Inflammatory macrophage treated with lipopolysaccharide for 4 hours (primary cell): ENCODE data around the gene HIRIP3.
"Not testable (repeated sequence)": the region's sequence is repeated elsewhere in the genome, so short reads cannot be mapped to it uniquely, and the experiment has no call there.

Source experiments
- DNase-seq: peaks from one replicate; pipeline ENCODE4 v3.0.0-alpha.2; 2020

Gene HIRIP3

GRCh38 chr16:29995324-29995910 is at the start of gene HIRIP3:
HIRIP3 (minus strand) TSS chr16:29995617; CDS start chr16:29995605, 12 bp downstream.
- peak; percentile 89 for DNase-seq

DNA sequence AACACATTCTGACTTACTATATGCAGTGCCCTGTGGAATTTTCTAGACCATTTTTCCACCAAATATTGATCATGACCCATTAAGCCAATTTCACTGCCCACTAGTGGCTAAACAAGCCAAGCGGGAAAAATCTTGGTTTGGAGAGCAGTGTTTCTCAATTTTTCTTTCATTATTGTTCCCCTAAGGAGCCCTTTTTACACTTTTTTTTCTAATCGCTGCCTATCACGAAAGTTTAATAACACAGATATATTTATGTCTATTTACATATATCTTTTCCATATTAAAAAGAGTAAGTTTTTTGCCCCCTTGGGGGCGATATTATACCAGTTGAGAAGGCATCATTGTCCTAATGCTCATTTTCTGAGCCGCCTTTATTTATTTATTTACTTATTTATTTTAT is 46.4 kb upstream of the HIRIP3 start:
- peak; percentile 47 for DNase-seq

- DNase-seq = not testable (repeated sequence)
These were observed 45.3 kb upstream of the HIRIP3 start for GRCh38 chr16:30040690-30041089.

- peak; percentile 45 for DNase-seq
These were observed 44.8 kb upstream of the HIRIP3 start for GRCh38 chr16:30040221-30040620.

DNA sequence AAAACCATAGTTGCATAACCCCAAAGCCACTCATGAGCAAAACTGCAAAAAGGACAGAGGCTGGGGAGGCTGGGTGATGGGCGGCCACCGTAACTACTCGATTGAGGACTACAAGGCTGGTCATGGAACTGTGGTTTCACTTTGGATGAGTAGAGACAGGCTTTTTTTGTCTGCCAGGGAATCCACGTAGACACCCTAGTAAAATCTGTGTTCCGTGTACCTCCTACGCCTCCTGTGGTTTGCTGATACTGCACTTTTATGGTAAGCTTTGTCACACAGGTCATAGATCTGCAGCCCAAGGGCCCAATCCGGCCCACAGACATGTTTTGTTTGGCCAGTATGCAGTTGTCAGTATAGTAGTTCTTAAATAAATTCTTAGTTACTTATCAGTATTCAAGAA is 37.9 kb upstream of the HIRIP3 start:
- DNase-seq = no peak

DNA sequence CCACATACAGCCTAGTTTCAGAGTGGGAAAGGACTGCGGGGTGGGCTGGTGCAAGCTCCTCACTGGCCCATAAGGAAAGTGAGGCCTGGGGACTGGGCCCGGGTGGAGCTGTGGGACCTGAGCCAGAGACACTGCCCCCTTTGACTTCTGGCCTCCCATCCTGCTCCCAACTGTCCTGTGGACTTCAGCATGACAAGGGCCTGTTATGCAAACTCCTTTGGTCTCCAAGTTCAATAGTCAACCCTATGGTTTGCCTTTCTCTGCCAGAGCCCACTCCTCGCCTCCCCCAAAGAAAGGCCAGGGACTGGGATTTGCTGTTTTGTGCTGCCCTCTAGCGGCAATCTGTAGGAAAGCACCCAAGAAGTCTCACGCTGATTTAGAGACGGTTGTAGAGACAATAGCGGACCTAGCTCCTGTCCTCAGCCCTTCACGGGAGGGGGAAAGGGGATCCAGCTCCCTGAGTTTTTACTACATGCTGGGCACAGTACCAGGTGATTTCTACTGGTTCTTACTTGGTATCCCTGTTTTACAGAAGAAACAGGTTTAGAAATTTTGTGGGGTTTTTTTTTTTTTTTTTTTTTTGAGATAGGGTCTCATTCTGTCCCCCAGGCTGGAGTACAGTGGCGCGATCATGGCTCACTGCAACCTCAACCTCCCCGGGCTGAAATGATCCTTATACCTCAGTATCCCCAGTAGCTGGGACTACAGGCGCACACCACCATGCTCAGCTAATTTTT is 36.8 kb upstream of the HIRIP3 start:
- DNase-seq = peak; percentile 64

DNA sequence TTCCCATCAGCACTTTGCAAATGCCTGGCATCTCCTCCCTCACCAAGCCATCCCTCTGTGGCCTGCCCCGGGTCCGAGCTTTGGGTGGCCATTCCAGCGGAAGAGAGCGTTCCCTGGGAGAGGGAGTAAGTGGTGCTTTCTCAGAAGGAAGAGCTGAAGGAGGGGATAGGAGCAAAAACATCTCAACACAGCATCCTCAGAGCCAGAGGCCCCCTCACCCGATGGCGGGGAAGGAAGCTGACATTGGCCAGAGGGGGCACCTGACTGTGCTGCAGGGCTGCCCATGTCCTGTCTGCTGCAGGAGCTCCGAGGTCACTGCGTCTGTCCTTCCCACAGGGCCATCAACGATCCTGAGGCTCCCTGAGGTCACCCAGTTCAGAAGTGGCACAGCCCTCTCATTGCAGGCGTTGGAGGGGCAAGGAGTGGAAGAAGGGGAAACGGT is 36.1 kb upstream of the HIRIP3 start:
- DNase-seq = no peak

GRCh38 chr16:30030841-30031413 is 35.5 kb upstream of the HIRIP3 start, which contains the start of gene TLCD3B:
TLCD3B (minus strand) TSS chr16:30031271; CDS start chr16:30030527, 744 bp downstream.
- no peak for DNase-seq

GRCh38 chr16:30030011-30030685 is 34.7 kb upstream of the HIRIP3 start:
- no peak for DNase-seq

- DNase-seq = no peak
These were observed 33.1 kb upstream of the HIRIP3 start for GRCh38 chr16:30028438-30029076.

DNA sequence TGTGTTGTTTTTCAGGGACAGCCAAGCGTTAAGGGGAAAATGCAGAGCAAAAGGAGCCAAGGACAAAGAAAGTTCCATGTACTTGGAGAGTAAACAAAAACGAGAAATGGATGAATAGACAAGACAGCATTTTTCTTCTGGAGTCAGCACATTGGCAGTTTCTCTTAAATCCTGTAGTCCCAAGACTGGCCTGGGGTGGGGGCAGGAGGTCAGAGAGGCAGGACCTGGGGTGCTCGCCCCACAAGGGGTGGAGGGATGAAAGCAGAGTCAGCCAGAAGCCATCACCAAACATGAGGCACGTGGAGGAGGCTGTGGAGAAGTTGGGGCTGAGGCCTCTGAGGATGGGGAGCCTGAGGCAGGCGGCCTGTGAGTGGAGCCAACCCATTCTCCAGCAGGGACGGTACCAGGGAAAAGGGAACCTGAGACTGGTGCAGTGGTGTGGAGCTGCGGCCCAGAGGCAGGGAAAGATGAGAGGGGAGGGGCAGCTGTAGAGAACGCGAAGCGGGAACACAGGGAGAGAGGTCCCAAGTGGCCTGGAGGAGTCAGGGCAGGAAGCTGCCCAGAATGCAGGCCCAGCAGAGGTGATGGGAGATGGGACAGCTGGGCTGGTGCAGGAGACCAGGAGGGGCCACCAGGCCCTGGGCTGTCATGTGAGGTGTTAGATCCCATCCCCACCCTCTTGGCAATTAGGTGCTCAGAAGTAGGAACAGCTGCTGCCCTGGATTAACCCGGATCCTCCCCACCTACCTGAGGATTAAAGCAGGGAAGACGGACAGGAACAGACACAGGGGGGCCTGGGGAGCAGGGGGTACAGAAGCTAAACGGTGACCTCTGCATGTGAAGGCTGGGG is 32.4 kb upstream of the HIRIP3 start:
- no peak for DNase-seq

DNA sequence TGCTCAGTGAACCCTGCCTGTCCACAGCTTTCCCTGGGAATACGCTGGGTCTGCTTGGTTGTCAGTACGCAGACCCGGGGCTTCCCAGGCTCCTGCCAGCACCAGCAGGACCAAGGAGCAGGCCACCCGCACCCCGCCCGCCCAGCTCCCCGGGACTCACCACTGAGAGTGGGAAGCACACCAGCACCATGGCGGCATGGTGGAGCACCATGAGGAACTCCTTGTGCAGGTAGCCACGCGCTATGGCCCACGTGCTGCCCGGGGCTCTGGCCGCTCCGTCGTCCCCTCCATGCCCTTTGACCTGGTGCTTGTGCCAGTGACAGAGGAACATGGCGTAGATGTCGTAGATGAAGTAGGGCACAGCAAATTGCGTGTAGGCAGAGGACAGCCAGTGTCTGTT is 31.0 kb upstream of the HIRIP3 start:
- DNase-seq = no peak

- DNase-seq = no peak
These were observed 30.2 kb upstream of the HIRIP3 start for GRCh38 chr16:30025574-30025973.

DNA sequence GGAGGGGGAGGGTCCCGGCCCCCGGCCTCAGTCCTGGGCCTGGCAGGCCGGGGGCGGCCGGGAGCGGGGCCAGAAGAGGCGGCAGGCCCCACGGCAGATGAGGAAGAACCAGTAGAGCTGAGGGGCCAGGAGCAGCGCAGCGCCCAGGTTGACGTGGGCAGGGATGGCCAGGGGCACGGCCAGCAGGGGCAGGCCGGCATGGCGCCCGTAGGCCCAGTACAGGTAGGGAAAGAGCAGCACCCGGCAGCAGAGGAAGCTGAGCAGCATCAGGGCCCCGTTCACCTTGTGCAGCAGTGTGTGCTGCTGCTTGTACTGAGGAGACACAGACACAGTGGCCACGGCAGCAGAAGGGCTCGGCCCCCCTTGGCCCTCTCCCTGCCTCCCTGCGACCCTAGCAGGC is 29.7 kb upstream of the HIRIP3 start:
- DNase-seq = no peak

- DNase-seq = no peak
These were observed 29.0 kb upstream of the HIRIP3 start for GRCh38 chr16:30024451-30024850.

DNA sequence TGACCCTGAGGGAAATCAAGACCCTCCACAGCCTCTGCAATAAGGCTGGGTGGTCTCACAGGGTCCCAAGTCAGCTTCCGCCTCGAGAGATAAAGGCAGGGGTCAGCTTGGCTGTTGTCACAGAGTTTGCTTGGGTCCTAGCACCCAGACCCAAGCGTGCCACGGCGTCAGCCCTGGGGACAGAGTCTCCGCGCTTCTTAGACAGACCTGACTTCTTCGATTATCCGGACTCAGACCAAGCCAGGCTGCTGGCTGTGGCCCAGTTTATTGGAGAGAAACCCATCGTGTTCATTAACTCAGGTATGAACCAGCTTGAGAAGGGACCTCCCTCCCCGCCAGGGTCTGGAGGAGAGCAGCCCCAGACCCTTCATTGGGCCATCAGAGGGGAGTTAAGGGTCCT is 28.2 kb upstream of the HIRIP3 start:
- no peak for DNase-seq

DNA sequence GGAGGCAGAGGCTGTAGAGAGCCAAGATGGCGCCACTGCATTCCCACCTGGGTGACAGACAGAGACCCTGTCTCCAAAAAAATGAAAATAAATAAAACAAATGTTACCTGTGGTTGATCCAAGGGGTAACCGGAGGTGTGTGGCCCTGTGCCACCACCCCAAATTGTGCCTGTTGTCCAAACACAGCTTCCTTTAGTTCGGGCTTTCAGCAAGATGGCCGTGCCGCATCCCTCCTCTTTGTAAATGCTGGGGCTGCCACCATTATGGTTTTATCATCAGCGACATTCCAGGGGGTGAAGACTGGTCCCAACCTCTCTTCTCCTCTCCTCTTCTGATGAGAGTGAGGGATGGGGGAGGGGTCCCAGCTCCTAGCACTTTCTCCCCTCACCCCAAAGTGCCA is 27.5 kb upstream of the HIRIP3 start, which contains the start of gene C16orf92:
TSS of gene C16orf92 (plus strand) at position 312 of the 400 bp plus-strand sequence. CDS start 143 bp downstream, outside the sequence.
- DNase-seq = no peak

DNA sequence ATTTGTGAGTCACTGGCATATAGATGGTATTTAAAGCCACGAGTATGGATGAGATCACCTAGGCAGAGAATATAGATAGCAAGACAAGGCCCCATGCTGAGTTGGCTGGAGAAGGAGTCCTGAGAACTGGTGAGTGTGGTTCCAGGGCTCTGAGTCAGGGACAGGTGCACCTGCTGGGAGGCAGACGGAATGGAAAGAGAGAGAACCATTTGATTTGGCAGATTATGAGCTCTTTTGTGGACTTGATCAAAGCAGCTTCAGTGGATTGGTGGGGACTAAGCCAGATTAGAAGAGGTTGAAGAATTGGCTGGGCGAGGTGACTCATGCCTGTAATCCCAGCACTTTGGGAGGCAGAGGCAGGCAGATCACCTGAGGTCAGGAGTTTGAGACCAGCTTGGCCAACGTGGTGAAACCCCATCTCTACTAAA is 23.3 kb upstream of the HIRIP3 start:
- DNase-seq = no peak

DNA sequence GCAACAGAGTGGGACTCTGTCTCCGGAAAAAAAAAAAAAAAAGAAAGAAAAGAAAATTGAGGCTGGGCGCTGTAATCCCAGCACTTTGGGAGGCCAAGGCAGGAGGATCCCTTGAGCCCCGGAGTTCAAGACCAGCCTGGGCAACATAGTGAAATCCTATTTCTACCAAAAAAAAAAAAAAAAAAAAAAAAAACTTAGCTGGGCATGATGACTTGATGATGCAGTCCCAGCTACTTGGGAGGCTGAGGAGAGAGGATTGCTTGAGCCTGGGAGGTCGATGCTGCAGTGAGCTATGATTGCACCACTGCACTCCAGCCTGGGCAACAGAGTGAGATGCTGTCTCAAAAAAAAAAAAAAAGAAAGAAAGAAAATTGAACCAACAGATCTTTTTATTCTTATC is 22.5 kb upstream of the HIRIP3 start:
- not testable (repeated sequence) for DNase-seq

- no peak for DNase-seq
These were observed 21.9 kb upstream of the HIRIP3 start for GRCh38 chr16:30017277-30017656.

GRCh38 chr16:30016555-30017276 is 21.3 kb upstream of the HIRIP3 start:
- DNase-seq = no peak
